A549 (cell line): Measurements from ENCODE around the gene NFIX. TPM values are rescaled to one million over a fixed set of nuclear protein-coding genes. Genes with fewer than 3 reads are reported as not detected.

ENCODE experiments used
- ATAC-seq, 2 experiments: fragments of 200-7000 bp in 1 of 2; fragments of >200 bp in 1 of 2; cut with Nextera tagmentation in 1 of 2; cut with Tn5 transposase in 1 of 2; 3 replicates each; pipeline versions ENCODE4 v1.8.0 to v1.9.1; 2018 to 2020; ENCODE audit warnings: mild to moderate bottlenecking in 1 of 2, moderate library complexity in 1 of 2
- CTCF ChIA-PET: fragments of 300-600 bp; sonication (Branson Sonifier 250); formaldehyde crosslinking; extraction: SDS; loops from one replicate; lab custom pipeline; 2021; ENCODE audit warnings: antibody characterized with exemption, inconsistent platforms; lab: Yijun Ruan, JAX
- POLR2A ChIA-PET: fragments of 350-600 bp; formaldehyde crosslinking; extraction: SDS; loops from one replicate; lab custom pipeline; 2021; ENCODE audit warnings: antibody characterized with exemption, inconsistent platforms; lab: Yijun Ruan, JAX
- DNase-seq, 2 experiments: peaks; one replicate each; pipeline versions ENCODE4 v3.0.0 to v3.0.0-alpha.2; 2011 to 2016; ENCODE audit warnings: low read depth in 1 of 2, low spot score in 1 of 2
- FAIRE-seq: peaks from 2 replicates; lab custom pipeline; 2011; peaks lifted over from hg19 to GRCh38; lab: Jason Lieb, UNC
- H3K27ac ChIP-seq, 2 experiments: fragments of >200 bp; sonication (Bioruptor Twin); formaldehyde crosslinking; 3 replicates each; pipeline ENCODE4 v1.5.1; 2016 to 2017
- H3K4me1 ChIP-seq: fragments of >200 bp; sonication (Bioruptor Twin); formaldehyde crosslinking; 3 replicates; pipeline ENCODE4 v1.6.1; 2016
- H3K4me2 ChIP-seq: fragments of >200 bp; sonication (Bioruptor Twin); formaldehyde crosslinking; 3 replicates; pipeline ENCODE4 v1.6.1; 2016
- H3K4me3 ChIP-seq: fragments of >200 bp; sonication (Bioruptor Twin); formaldehyde crosslinking; 3 replicates; pipeline ENCODE4 v1.5.1; 2016
- H3K9me3 ChIP-seq: fragments of >200 bp; sonication (Bioruptor Twin); formaldehyde crosslinking; 3 replicates; pipeline ENCODE4 v1.6.1; 2016
- CBX2 ChIP-seq: fragments of 200-600 bp; sonication (generic); IDR thresholded peaks from 2 replicates; pipeline ENCODE4 v1.6.1; 2016; ENCODE audit warnings: low read depth, mild to moderate bottlenecking, borderline replicate concordance
- CHD2 ChIP-seq: fragments of 150-350 bp; IDR thresholded peaks from 2 replicates; pipeline ENCODE4 v1.6.1; 2014; ENCODE audit warnings: low read length; ENCODE audit not compliant: partially characterized antibody
- CHD4 ChIP-seq: fragments of 200-600 bp; sonication (generic); IDR thresholded peaks from 2 replicates; pipeline ENCODE4 v1.6.1; 2016; ENCODE audit warnings: antibody characterized with exemption, mild to moderate bottlenecking, borderline replicate concordance
- CTCF ChIP-seq: fragments of >200 bp; sonication (Bioruptor Twin); formaldehyde crosslinking; IDR thresholded peaks from 3 replicates; pipeline ENCODE4 v1.5.1; 2016
- E2F6 ChIP-seq: IDR thresholded peaks from 2 replicates; pipeline ENCODE4 v1.6.1; 2012; ENCODE audit warnings: low read depth, borderline replicate concordance
- ESRRA ChIP-seq: fragments of 150-350 bp; IDR thresholded peaks from 2 replicates; pipeline ENCODE4 v1.6.1; 2014; ENCODE audit warnings: mild to moderate bottlenecking, low read length, borderline replicate concordance
- FOSB ChIP-seq: fragments of 250-450 bp; sonication (Bioruptor Pico); IDR thresholded peaks from 2 replicates; pipeline ENCODE4 v1.5.0; 2020; ENCODE audit warnings: mild to moderate bottlenecking, moderate library complexity
- HES2 ChIP-seq: fragments of >200 bp; sonication (Bioruptor Twin); formaldehyde crosslinking; IDR thresholded peaks from 2 replicates; pipeline ENCODE4 v1.6.1; 2016
- HEYL ChIP-seq: fragments of 250-450 bp; sonication (Bioruptor Pico); IDR thresholded peaks from 2 replicates; pipeline ENCODE4 v1.8.0; 2021; ENCODE audit warnings: mild to moderate bottlenecking, moderate library complexity
- HOXA7 ChIP-seq: fragments of 250-450 bp; sonication (Bioruptor Pico); IDR thresholded peaks from 2 replicates; pipeline ENCODE4 v1.5.0; 2020; ENCODE audit warnings: mild to moderate bottlenecking, moderate library complexity
- HOXB13 ChIP-seq: fragments of 250-450 bp; sonication (Bioruptor Pico); IDR thresholded peaks from 2 replicates; pipeline ENCODE4 v1.5.0; 2020; ENCODE audit warnings: low read depth, mild to moderate bottlenecking, moderate library complexity
- MAFK ChIP-seq: fragments of 450-650 bp; IDR thresholded peaks from 2 replicates; pipeline ENCODE4 v1.6.1; 2014; ENCODE audit not compliant: partially characterized antibody
- NR3C1 ChIP-seq: fragments of >200 bp; sonication (Bioruptor Twin); formaldehyde crosslinking; IDR thresholded peaks from 3 replicates; pipeline ENCODE4 v1.6.1; 2017
- POLR2A ChIP-seq: IDR thresholded peaks from 2 replicates; pipeline ENCODE4 v1.6.1; 2012; ENCODE audit warnings: mild to moderate bottlenecking, low read length
- POLR2AphosphoS2 ChIP-seq: conservative IDR thresholded peaks from 2 replicates; pipeline ENCODE4 v1.6.1; 2012; ENCODE audit warnings: low read length, improper control_type of control experiment, inconsistent platforms
- RAD21 ChIP-seq, 2 experiments: fragments of >200 bp in 1 of 2; sonication (Bioruptor Twin) in 1 of 2; formaldehyde crosslinking in 1 of 2; IDR thresholded peaks in 1 of 2; conservative IDR thresholded peaks in 1 of 2; 2 replicates in 1 of 2; 3 replicates in 1 of 2; pipeline ENCODE4 v1.6.1; 2012 to 2018; ENCODE audit warnings: inconsistent platforms in 1 of 2
- RARB ChIP-seq: fragments of 250-450 bp; sonication (Bioruptor Pico); IDR thresholded peaks from 2 replicates; pipeline ENCODE4 v1.8.0; 2021; ENCODE audit warnings: mild to moderate bottlenecking, moderate library complexity
- RFX5 ChIP-seq: fragments of 450-650 bp; IDR thresholded peaks from 2 replicates; pipeline ENCODE4 v1.7.1; 2014; ENCODE audit warnings: antibody characterized with exemption, mild to moderate bottlenecking, moderate library complexity
- TFCP2L1 ChIP-seq: fragments of 250-450 bp; sonication (Bioruptor Pico); IDR thresholded peaks from 2 replicates; pipeline ENCODE4 v1.5.0; 2021; ENCODE audit warnings: mild to moderate bottlenecking
- ZSCAN20 ChIP-seq: fragments of 250-450 bp; sonication (Bioruptor Pico); IDR thresholded peaks from 2 replicates; pipeline ENCODE4 v1.8.0; 2022; ENCODE audit warnings: mild to moderate bottlenecking, moderate library complexity
- WGBS: methylation state at CpG from one replicate; pipeline ENCODE4 v1.1.6; 2017; ENCODE audit errors: missing lambda C conversion rate; 5-methylcytosine and 5-hydroxymethylcytosine counted together
- polyA plus RNA-seq, 4 experiments: library from polyadenylated mRNA; depleted of rRNA in 3 of 4; stranded (reverse); fragments of >200 nt; fragmentation: RNase III in 1 of 4; extraction: RNeasy Plus Mini Kit Qiagen cat#74134 plus additional on column Dnase treatment in 1 of 4; gene quantifications; 2 replicates in 3 of 4; 3 replicates in 1 of 4; pipeline ENCODE4 v1.2.3, GENCODE V29; 2011 to 2017

NFIX gene
- polyA plus RNA-seq, 2 of the 4 experiments (the other 2 are of a cell fraction) = 0.52 to 3.0 TPM

- Histone ChIP-seq H3K4me2 (no peak overlapping the region), H3K27ac (no peak overlapping the region), H3K9me3 (no peaks in the 10 kb centered on the region), H3K4me3 (no peak overlapping the region), H3K4me1 (no peaks in the 10 kb centered on the region)
- FAIRE-seq (no peak), DNase-seq (no peak)
- 88% methylated on average over 35 of the region's 35 CpGs for WGBS
- CTCF ChIA-PET = interaction anchor here (0.6 to 2.8 kb wide), 4 partner anchors 9 to 263 kb away, joined by 3 to 8 read pairs (median 4); no protein-coding TSS in a partner anchor
- TF ChIP-seq ESRRA = no peak
- no peak for TF ChIP-seq POLR2A
- TF ChIP-seq HES2 = no peak
- TF ChIP-seq E2F6 = no peak
- TF ChIP-seq, all 56 proteins: peak for 0
- ATAC-seq = no peak
- POLR2A ChIA-PET = no interaction called here
Measured at GRCh38 chr19:13014101-13014920, 19.0 kb downstream of the NFIX start.

GRCh38 chr19:13014921-13015280 is 19.6 kb downstream of the NFIX start:
- Histone ChIP-seq H3K4me3 (no peak overlapping the region), H3K4me2 (no peak overlapping the region), H3K27ac (no peak overlapping the region), H3K4me1 (no peaks in the 10 kb centered on the region), H3K9me3 (no peaks in the 10 kb centered on the region)
- CTCF ChIA-PET = interaction anchor here (0.6 to 2.8 kb wide), 3 partner anchors 9 to 263 kb away, joined by 3 to 8 read pairs (median 3); no protein-coding TSS in a partner anchor
- DNase-seq (no peak), ATAC-seq (no peak)
- POLR2A ChIA-PET = no interaction called here
- TF ChIP-seq ZSCAN20 (CRISPR knock-in tag) (no peak), HOXB13 (CRISPR knock-in tag) (no peak), HES2 (no peak), CBX2 (no peak), FOSB (CRISPR knock-in tag) (no peak), MAFK (no peak)
- TF ChIP-seq, all 56 proteins: peak for 0
- FAIRE-seq = no peak
- 93% methylated on average over 4 of the region's 4 CpGs for WGBS

- TF ChIP-seq CHD2 = no peak
- TF ChIP-seq CHD4 = no peak
- no peak for TF ChIP-seq HOXB13 (CRISPR knock-in tag)
- no peak for TF ChIP-seq TFCP2L1
- no peak for TF ChIP-seq ZSCAN20 (CRISPR knock-in tag)
- TF ChIP-seq RAD21 (conservative IDR thresholded peaks at IDR 0.05 in 1 of 2, IDR thresholded peaks at IDR 0.05 in 1 of 2) = no peak
- TF ChIP-seq CBX2 = no peak
- TF ChIP-seq POLR2AphosphoS2 = no peak
- TF ChIP-seq RFX5 = no peak
- TF ChIP-seq NR3C1 = no peak
- no peak for TF ChIP-seq HEYL (CRISPR knock-in tag)
- TF ChIP-seq RARB = no peak
- no peak for TF ChIP-seq CTCF
- TF ChIP-seq HOXA7 = no peak
- ChIA-PET POLR2A (no interaction called here), CTCF (interaction anchor here (1.1 to 2.8 kb wide), 3 partner anchors 10 to 46 kb away, joined by 3 to 8 read pairs (median 3); no protein-coding TSS in a partner anchor)
- ATAC-seq (no peak), DNase-seq (no peak), FAIRE-seq (no peak)
- no peaks in the 10 kb centered on the region for H3K4me1 ChIP-seq
- H3K27ac ChIP-seq = no peak overlapping the region
- H3K9me3 ChIP-seq = no peaks in the 10 kb centered on the region
- 77% methylated on average over 9 of the region's 12 CpGs for WGBS
- H3K4me2 ChIP-seq = no peak overlapping the region
- H3K4me3 ChIP-seq = no peak overlapping the region
Measured at GRCh38 chr19:13015361-13016223, 20.3 kb downstream of the NFIX start.
